ENCODE results near the gene FADS3.

- TF ChIP-seq CTCF (IDR thresholded peaks at IDR 0.05) (no peak), EP300 (IDR thresholded peaks at IDR 0.05) (no peak), POLR2A (IDR thresholded peaks at IDR 0.05) (no peak), POLR2AphosphoS5 (IDR thresholded peaks at IDR 0.05) (no peak)
These were observed 22.5 kb downstream of the FADS3 start for GRCh38 chr11:61868571-61869428.
